ENCODE results near the gene ITPKC. TPM values are rescaled to one million over a fixed set of nuclear protein-coding genes. Genes with fewer than 3 reads are reported as not detected.
A peak's percentile ranks its signal among the peaks of the same experiment; 100 is the strongest.

Gene ITPKC
- total and polyA plus RNA-seq, 10 of the 15 experiments (the other 5 are each of a cell fraction or from before 2014, with no cell fraction given) = 0.03 to 6.4 (median 3.5) TPM

GRCh38 chr19:40690693-40691420 is 26.1 kb upstream of the ITPKC start (continued):
- TF ChIP-seq, protein P1, sequence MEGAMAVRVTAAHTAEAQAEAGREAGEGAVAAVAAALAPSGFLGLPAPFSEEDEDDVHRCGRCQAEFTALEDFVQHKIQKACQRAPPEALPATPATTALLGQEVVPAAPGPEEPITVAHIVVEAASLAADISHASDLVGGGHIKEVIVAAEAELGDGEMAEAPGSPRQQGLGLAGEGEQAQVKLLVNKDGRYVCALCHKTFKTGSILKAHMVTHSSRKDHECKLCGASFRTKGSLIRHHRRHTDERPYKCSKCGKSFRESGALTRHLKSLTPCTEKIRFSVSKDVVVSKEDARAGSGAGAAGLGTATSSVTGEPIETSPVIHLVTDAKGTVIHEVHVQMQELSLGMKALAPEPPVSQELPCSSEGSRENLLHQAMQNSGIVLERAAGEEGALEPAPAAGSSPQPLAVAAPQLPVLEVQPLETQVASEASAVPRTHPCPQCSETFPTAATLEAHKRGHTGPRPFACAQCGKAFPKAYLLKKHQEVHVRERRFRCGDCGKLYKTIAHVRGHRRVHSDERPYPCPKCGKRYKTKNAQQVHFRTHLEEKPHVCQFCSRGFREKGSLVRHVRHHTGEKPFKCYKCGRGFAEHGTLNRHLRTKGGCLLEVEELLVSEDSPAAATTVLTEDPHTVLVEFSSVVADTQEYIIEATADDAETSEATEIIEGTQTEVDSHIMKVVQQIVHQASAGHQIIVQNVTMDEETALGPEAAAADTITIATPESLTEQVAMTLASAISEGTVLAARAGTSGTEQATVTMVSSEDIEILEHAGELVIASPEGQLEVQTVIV (IDR thresholded peaks at IDR 0.05; ENCODE audit: borderline replicate concordance, partially characterized antibody) = no peak
- TF ChIP-seq ZBED1 (IDR thresholded peaks at IDR 0.05; ENCODE audit: borderline replicate concordance) = no peak
- peak; percentile 9 to 78; a peak in 2 of 4 replicates for TF ChIP-seq SRF (IDR thresholded peaks at IDR 0.05; ENCODE audit: low read depth in 2 of 2, low read length in 2 of 2)
- TF ChIP-seq CBX3 (IDR thresholded peaks at IDR 0.05; ENCODE audit: borderline replicate concordance, low read depth) = no peak
- TF ChIP-seq SMAD1 (IDR thresholded peaks at IDR 0.05; ENCODE audit: low read depth, partially characterized antibody) = no peak
- no peak for TF ChIP-seq CTCF (IDR thresholded peaks at IDR 0.05 in 2 of 3, conservative IDR thresholded peaks at IDR 0.05 in 1 of 3; ENCODE audit: control insufficient read depth in 2 of 3, extremely low read depth in 1 of 3, insufficient read depth in 1 of 3, low read depth in 3 of 3, low read length in 3 of 3)
- TF ChIP-seq, protein P2, sequence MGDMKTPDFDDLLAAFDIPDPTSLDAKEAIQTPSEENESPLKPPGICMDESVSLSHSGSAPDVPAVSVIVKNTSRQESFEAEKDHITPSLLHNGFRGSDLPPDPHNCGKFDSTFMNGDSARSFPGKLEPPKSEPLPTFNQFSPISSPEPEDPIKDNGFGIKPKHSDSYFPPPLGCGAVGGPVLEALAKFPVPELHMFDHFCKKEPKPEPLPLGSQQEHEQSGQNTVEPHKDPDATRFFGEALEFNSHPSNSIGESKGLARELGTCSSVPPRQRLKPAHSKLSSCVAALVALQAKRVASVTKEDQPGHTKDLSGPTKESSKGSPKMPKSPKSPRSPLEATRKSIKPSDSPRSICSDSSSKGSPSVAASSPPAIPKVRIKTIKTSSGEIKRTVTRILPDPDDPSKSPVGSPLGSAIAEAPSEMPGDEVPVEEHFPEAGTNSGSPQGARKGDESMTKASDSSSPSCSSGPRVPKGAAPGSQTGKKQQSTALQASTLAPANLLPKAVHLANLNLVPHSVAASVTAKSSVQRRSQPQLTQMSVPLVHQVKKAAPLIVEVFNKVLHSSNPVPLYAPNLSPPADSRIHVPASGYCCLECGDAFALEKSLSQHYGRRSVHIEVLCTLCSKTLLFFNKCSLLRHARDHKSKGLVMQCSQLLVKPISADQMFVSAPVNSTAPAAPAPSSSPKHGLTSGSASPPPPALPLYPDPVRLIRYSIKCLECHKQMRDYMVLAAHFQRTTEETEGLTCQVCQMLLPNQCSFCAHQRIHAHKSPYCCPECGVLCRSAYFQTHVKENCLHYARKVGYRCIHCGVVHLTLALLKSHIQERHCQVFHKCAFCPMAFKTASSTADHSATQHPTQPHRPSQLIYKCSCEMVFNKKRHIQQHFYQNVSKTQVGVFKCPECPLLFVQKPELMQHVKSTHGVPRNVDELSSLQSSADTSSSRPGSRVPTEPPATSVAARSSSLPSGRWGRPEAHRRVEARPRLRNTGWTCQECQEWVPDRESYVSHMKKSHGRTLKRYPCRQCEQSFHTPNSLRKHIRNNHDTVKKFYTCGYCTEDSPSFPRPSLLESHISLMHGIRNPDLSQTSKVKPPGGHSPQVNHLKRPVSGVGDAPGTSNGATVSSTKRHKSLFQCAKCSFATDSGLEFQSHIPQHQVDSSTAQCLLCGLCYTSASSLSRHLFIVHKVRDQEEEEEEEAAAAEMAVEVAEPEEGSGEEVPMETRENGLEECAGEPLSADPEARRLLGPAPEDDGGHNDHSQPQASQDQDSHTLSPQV (IDR thresholded peaks at IDR 0.05) = no peak
- TF ChIP-seq EED (IDR thresholded peaks at IDR 0.05; ENCODE audit: low read depth) = no peak
- TF ChIP-seq KDM1A (IDR thresholded peaks at IDR 0.05; ENCODE audit: borderline replicate concordance) = no peak
- TF ChIP-seq, protein P3, sequence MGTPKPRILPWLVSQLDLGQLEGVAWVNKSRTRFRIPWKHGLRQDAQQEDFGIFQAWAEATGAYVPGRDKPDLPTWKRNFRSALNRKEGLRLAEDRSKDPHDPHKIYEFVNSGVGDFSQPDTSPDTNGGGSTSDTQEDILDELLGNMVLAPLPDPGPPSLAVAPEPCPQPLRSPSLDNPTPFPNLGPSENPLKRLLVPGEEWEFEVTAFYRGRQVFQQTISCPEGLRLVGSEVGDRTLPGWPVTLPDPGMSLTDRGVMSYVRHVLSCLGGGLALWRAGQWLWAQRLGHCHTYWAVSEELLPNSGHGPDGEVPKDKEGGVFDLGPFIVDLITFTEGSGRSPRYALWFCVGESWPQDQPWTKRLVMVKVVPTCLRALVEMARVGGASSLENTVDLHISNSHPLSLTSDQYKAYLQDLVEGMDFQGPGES (IDR thresholded peaks at IDR 0.05) = no peak
- TF ChIP-seq BCLAF1 (IDR thresholded peaks at IDR 0.05) = no peak
- no peak for TF ChIP-seq EP300 (IDR thresholded peaks at IDR 0.05; ENCODE audit: borderline replicate concordance in 1 of 2, control insufficient read depth in 1 of 2, low read depth in 2 of 2, low read length in 2 of 2)
- peak; percentile 79; the same call in 1 of the 2 replicates for TF ChIP-seq NFYB (IDR thresholded peaks at IDR 0.05; ENCODE audit: insufficient read depth, low read depth, low read length)
- no peak for TF ChIP-seq SREBF2 (IDR thresholded peaks at IDR 0.05; ENCODE audit: low read length)
- TF ChIP-seq CEBPB (IDR thresholded peaks at IDR 0.05; ENCODE audit: borderline replicate concordance in 1 of 2, low read depth in 2 of 2, low read length in 2 of 2) = no peak

Data from GM12878 (cell line).